ENCODE measurements around the gene TADA2A.

Gene TADA2A, protein sequence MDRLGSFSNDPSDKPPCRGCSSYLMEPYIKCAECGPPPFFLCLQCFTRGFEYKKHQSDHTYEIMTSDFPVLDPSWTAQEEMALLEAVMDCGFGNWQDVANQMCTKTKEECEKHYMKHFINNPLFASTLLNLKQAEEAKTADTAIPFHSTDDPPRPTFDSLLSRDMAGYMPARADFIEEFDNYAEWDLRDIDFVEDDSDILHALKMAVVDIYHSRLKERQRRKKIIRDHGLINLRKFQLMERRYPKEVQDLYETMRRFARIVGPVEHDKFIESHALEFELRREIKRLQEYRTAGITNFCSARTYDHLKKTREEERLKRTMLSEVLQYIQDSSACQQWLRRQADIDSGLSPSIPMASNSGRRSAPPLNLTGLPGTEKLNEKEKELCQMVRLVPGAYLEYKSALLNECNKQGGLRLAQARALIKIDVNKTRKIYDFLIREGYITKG

GRCh38 chr17:37406635-37407461 is at the start of gene TADA2A, which contains the start of gene ACACA:
Gene TADA2A (plus strand): TSS chr17:37406886. CDS start chr17:37411366, 4,480 bp downstream.
Gene ACACA (minus strand): TSS chr17:37406836. CDS start chr17:37406299, 537 bp downstream.
- no peak for TF ChIP-seq ZNF274 (IDR thresholded peaks at IDR 0.05; ENCODE audit: low read depth, low read length)
- peak within 1 kb of the TSS; percentile 98 for H3K4me3 ChIP-seq (ENCODE audit: low read length)

GRCh38 chr17:37358098-37358829 is 48.4 kb upstream of the TADA2A start:
- H3K4me3 ChIP-seq (ENCODE audit: low read length), result peak overlapping the region; percentile 74
- no peak for TF ChIP-seq ZNF274 (IDR thresholded peaks at IDR 0.05; ENCODE audit: low read depth, low read length)

- no peak for TF ChIP-seq ZNF274 (IDR thresholded peaks at IDR 0.05; ENCODE audit: low read depth, low read length)
- peak overlapping the region; percentile 74 for H3K4me3 ChIP-seq (ENCODE audit: low read length)
Measured at GRCh38 chr17:37358830-37359681, 47.6 kb upstream of the TADA2A start.

DNA sequence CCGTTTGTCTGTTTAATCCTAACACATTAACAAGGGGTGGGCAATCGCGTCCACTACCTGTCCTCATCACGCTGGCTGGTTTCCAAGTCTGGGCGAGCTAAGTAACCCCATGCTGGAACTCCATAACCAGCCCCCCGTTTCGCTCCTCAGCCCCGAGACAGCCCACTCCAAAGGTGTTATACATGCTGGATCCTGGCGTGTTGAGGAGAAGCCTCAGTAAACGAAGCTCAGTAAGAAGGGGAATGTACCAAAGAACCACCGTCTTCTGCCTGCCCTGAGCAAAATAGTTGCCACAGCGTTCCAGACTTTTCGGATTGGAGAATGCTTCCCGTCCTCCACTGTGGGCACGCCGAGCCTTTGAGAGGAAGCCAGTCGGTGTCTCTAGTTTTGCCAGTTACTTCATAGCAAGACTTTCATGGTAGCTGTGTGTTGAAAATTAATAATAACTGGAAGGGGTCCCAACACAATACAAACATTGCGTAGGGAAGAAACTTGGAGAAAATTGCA is 47.0 kb upstream of the TADA2A start:
- TF ChIP-seq ZNF274 (IDR thresholded peaks at IDR 0.05; ENCODE audit: low read depth, low read length), result no peak
- peak overlapping the region; percentile 40; the same call in 1 of the 2 replicates for H3K4me3 ChIP-seq (ENCODE audit: low read length)

GRCh38 chr17:37360632-37361031 is 46.1 kb upstream of the TADA2A start:
- TF ChIP-seq ZNF274 (IDR thresholded peaks at IDR 0.05; ENCODE audit: low read depth, low read length), result no peak
- no peak overlapping the region for H3K4me3 ChIP-seq (ENCODE audit: low read length)

- no peak for TF ChIP-seq ZNF274 (IDR thresholded peaks at IDR 0.05; ENCODE audit: low read depth, low read length)
- H3K4me3 ChIP-seq (ENCODE audit: low read length), result no peak overlapping the region
Measured at GRCh38 chr17:37361543-37361942, 45.1 kb upstream of the TADA2A start.

GRCh38 chr17:37365589-37365988 is 41.1 kb upstream of the TADA2A start:
- no peak overlapping the region for H3K4me3 ChIP-seq (ENCODE audit: low read length)
- TF ChIP-seq ZNF274 (IDR thresholded peaks at IDR 0.05; ENCODE audit: low read depth, low read length), result no peak

DNA sequence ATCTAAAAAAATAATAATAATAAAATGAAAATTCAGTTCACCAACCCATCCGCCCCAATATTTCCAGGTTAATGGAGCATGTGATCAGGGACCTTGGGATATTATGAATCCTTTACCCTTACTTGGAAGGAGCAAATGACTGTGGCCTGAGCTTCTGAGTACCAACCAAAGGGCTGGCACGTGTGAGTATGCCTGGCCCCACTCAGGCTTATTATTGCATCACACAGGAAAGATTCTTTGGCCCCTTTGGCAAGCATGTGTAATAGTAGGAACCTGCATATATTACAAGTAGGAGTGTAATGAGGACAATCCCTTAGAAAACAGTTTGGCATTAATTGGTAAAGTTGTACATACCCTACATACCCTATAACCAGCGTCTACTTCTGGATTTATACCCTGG is 38.1 kb upstream of the TADA2A start:
- no peak for TF ChIP-seq ZNF274 (IDR thresholded peaks at IDR 0.05; ENCODE audit: low read depth, low read length)
- H3K4me3 ChIP-seq (ENCODE audit: low read length), result no peak overlapping the region

- no peak overlapping the region for H3K4me3 ChIP-seq (ENCODE audit: low read length)
Measured at GRCh38 chr17:37373530-37374159, 33.0 kb upstream of the TADA2A start.

DNA sequence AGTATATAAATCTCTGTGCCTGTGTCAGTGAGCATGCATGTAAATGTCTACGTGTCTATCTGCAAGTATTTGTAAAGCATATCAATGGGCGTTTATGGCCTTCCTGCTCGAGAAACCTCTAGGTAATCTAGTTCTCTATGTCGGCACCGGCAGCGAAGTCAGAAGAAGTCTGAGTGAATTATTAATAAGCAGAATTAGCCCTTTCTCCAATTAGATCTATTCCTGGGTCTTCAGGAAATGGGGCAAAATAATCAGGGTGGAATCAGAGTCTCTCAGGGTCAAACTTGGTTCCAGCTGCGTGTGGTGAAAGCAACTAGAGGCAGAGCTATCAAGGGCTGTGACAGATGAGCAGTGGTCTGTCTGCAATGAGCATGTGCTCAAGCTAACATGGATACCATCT is 31.0 kb upstream of the TADA2A start, which contains the start of gene C17orf78:
Gene C17orf78 (plus strand): TSS at position 280 of the 400 bp plus-strand sequence. CDS start 108 bp downstream, at position 388.
- H3K4me3 ChIP-seq (ENCODE audit: low read length), result no peak within 1 kb of the TSS
- TF ChIP-seq ZNF274 (IDR thresholded peaks at IDR 0.05; ENCODE audit: low read depth, low read length), result no peak

More at GRCh38 chr17:37373530-37374159, 33.0 kb upstream of the TADA2A start:
- TF ChIP-seq ZNF274 (IDR thresholded peaks at IDR 0.05; ENCODE audit: low read depth, low read length), result no peak

DNA sequence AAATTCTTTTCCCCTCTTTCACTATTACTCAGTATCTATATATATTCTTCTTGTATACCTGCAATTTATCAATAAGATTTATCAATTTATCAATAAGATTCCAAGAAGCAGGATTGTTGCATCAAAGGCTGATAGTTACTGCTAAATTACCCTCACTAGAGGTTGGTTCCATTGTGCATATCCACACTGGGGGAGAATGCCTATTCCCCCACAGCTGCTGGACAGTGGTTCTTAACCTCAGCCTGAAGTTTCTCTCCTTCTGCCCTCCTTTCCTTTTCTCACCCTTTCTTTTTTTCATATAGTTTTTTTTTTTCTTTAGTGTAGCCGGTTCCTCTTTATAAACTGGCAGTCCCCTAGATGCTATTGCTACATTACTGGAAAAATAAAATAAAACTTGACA is 24.6 kb upstream of the TADA2A start:
- TF ChIP-seq ZNF274 (IDR thresholded peaks at IDR 0.05; ENCODE audit: low read depth, low read length), result no peak
- H3K4me3 ChIP-seq (ENCODE audit: low read length), result no peak overlapping the region

DNA sequence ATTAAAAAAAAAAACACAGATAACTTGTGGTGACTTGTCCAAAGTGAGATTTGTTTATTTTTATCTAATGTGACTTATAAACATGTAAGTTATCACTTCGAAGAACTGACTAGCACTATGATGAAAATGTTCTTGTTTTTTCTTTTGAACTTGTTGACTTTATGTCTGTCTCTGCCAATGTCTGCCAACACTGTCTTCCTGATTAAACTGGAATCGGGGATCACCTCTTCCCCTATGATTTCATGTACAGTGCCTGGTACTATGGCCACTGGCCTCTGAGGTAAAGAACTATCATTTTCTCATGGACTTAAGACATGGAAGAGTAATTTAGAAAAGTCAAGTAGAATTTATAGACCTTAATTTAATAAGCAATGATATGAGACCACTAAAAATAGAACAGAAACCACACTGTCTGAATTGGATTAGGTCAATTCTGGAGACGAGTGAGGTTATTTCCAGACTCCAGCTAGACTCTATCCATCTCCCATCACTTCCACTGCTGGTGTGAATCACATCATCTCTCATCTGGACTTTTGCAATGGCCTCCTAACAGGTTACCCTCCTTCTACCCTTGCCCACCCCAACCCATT is 22.0 kb upstream of the TADA2A start:
- no peak overlapping the region for H3K4me3 ChIP-seq (ENCODE audit: low read length)
- no peak for TF ChIP-seq ZNF274 (IDR thresholded peaks at IDR 0.05; ENCODE audit: low read depth, low read length)
